Right cardiac atrium (tissue), 5 donors: ENCODE measurements around the gene RWDD3. TPM values are rescaled to one million over a fixed set of nuclear protein-coding genes. Genes with fewer than 3 reads are reported as not detected.

ENCODE experiments used
- ATAC-seq, 2 donors: fragments of 200-7000 bp; cut with Tn5 transposase; one replicate each; pipeline versions ENCODE4 v1.8.0 to v1.9.1; 2020; ENCODE audit warnings: moderate library complexity in 2 of 2, mild to moderate bottlenecking in 1 of 2
- DNase-seq, 3 donors: peaks; one replicate each; pipeline ENCODE4 v3.0.0-alpha.2; 2020
- H3K27ac ChIP-seq: one replicate; pipeline ENCODE4 v1.5.1; 2013; ENCODE audit warnings: mild to moderate bottlenecking, low read length, control low read depth, moderate library complexity
- H3K27me3 ChIP-seq: one replicate; pipeline ENCODE4 v1.6.1; 2013; ENCODE audit not compliant: control insufficient read depth, insufficient read depth
- H3K4me1 ChIP-seq: one replicate; pipeline ENCODE4 v1.6.1; 2013; ENCODE audit warnings: low read length; ENCODE audit not compliant: control insufficient read depth, insufficient read depth
- H3K4me3 ChIP-seq: one replicate; pipeline ENCODE4 v1.5.1; 2013; ENCODE audit warnings: low read length, control low read depth
- H3K9me3 ChIP-seq: one replicate; pipeline ENCODE4 v1.6.1; 2013; ENCODE audit warnings: low read length; ENCODE audit not compliant: control insufficient read depth
- WGBS: extraction: QIAGEN DNeasy Blood & Tissue Kit; methylation state at CpG from one replicate; pipeline ENCODE4 v1.1.7; 2013; 5-methylcytosine and 5-hydroxymethylcytosine counted together
- intact Hi-C, 4 donors: fragments of 100-400 bp; cut with DNase I; formaldehyde crosslinking; loops; one replicate each; pipeline versions ENCODE4 v1.11.0 to v1.14.0; 2022 to 2023
- polyA plus RNA-seq: library from polyadenylated mRNA; stranded (reverse); fragments of 200-250 nt; gene quantifications from one replicate; pipeline ENCODE4 v1.2.3, GENCODE V29; 2013
- total RNA-seq, 4 donors: library from RNA; stranded (reverse); fragmentation: NEBNext Ultra II Directional; extraction: Animal tissue kit (Norgen Biotek cat#: 25700); gene quantifications; one replicate each; pipeline ENCODE4 v1.2.1, GENCODE V29; 2021
- donor health status: healthy with polysubstance abuse.
- donor health status: DM: no; HTN: yes; CAD: no.
- donor health status: DM: no; HTN: no; CAD: no.
- donor health status: DM: no; HTN: yes; CAD: no; lungs with severe emphysema.
- donor health status: DM: yes; HTN: yes; CAD: no.

The RWDD3 gene
- total and polyA plus RNA-seq, 5 donors: 13.6 to 31.1 (median 17.7) TPM

- no peaks in the 10 kb centered on the region for H3K9me3 ChIP-seq
- DNase-seq: no peak
- no peak overlapping the region for H3K27ac ChIP-seq
- H3K4me1 ChIP-seq: peaks cover 2% of the 10 kb centered on the region
- WGBS: 87% methylated on average over 4 of the region's 4 CpGs
- H3K27me3 ChIP-seq: no peaks in the 10 kb centered on the region
- H3K4me3 ChIP-seq: no peak overlapping the region
- intact Hi-C loops: no loop called here
- no peak for ATAC-seq
These were observed 18.4 kb downstream of the RWDD3 start for GRCh38 chr1:95252422-95252821.

DNA sequence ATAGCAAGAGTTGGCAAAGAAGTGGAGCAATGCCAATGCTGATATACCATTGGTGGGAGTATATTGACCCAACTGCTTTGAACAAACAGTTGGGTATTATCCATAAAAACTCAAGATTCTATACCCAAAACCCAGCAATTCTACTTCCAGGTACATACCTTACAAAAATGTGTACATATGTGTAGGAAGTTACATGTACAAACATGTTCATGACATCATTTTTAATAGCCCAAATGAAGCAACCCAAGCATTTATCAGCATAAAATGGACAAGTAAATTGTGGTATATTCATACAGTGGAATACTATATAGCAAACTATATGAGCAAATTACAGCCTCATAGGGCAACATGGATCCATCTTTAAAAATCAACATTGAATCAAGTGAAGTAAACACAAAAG, 20.9 kb downstream of the RWDD3 start:
- peaks cover 1% of the 10 kb centered on the region for H3K4me1 ChIP-seq
- ATAC-seq (no peak), DNase-seq (no peak)
- H3K4me3 ChIP-seq: no peak overlapping the region
- intact Hi-C loops: no loop called here
- no peak overlapping the region for H3K27ac ChIP-seq
- no peaks in the 10 kb centered on the region for H3K9me3 ChIP-seq
- no peaks in the 10 kb centered on the region for H3K27me3 ChIP-seq

GRCh38 chr1:95255826-95256225, 21.8 kb downstream of the RWDD3 start:
- H3K4me3 ChIP-seq: no peak overlapping the region
- no peaks in the 10 kb centered on the region for H3K27me3 ChIP-seq
- ATAC-seq (no peak), DNase-seq (no peak)
- H3K27ac ChIP-seq: no peak overlapping the region
- H3K4me1 ChIP-seq: no peaks in the 10 kb centered on the region
- WGBS: 80% methylated on average over 1 of the region's 1 CpG
- intact Hi-C loops: no loop called here
- no peaks in the 10 kb centered on the region for H3K9me3 ChIP-seq

GRCh38 chr1:95257758-95258157, 23.7 kb downstream of the RWDD3 start:
- Histone ChIP-seq H3K27me3 (no peaks in the 10 kb centered on the region), H3K4me1 (no peaks in the 10 kb centered on the region), H3K4me3 (no peak overlapping the region), H3K9me3 (no peaks in the 10 kb centered on the region), H3K27ac (no peak overlapping the region)
- intact Hi-C loops: no loop called here
- WGBS: 78% methylated on average over 1 of the region's 1 CpG
- ATAC-seq (no peak), DNase-seq (no peak)

GRCh38 chr1:95259245-95259644, 25.2 kb downstream of the RWDD3 start:
- Histone ChIP-seq H3K27ac (no peak overlapping the region), H3K27me3 (no peaks in the 10 kb centered on the region), H3K4me3 (no peak overlapping the region), H3K4me1 (no peaks in the 10 kb centered on the region), H3K9me3 (no peaks in the 10 kb centered on the region)
- DNase-seq (no peak), ATAC-seq (no peak)
- intact Hi-C loops: no loop called here
- WGBS: 88% methylated on average over 1 of the region's 1 CpG

- H3K4me3 ChIP-seq: no peak overlapping the region
- intact Hi-C loops: no loop called here
These were observed 28.9 kb downstream of the RWDD3 start for GRCh38 chr1:95262913-95263312.

DNA sequence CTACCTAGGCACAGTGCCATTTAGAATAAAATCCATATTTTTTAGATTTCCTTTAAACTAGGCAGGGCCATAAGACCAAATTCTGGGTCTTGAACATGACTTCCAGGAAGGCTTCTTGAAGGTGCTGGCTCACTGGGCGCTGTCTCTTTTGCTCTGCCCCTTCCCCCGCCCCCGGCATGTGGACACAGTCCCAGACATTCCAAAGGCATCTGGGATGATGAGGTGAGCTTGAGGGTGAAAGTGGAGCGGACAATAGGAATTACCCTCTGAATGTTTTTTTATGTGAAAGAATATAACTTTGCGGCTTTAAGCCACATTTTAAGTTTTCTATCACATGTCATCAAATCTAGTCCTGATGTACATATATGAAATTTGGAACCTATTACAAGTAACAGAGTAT, 29.4 kb downstream of the RWDD3 start:
- no peak for DNase-seq
- Histone ChIP-seq H3K27me3 (no peaks in the 10 kb centered on the region), H3K4me1 (no peaks in the 10 kb centered on the region), H3K4me3 (no peak overlapping the region), H3K9me3 (no peaks in the 10 kb centered on the region), H3K27ac (no peak overlapping the region)
- no peak for ATAC-seq
- intact Hi-C loops: no loop called here
- WGBS: 88% methylated on average over 5 of the region's 5 CpGs

More at GRCh38 chr1:95262913-95263312, 28.9 kb downstream of the RWDD3 start:
- ATAC-seq (no peak), DNase-seq (no peak)
- H3K9me3 ChIP-seq: no peaks in the 10 kb centered on the region
- no peaks in the 10 kb centered on the region for H3K27me3 ChIP-seq
- H3K4me1 ChIP-seq: no peaks in the 10 kb centered on the region
- H3K27ac ChIP-seq: no peak overlapping the region
- WGBS: 88% methylated on average over 4 of the region's 4 CpGs

GRCh38 chr1:95265106-95265505, 31.1 kb downstream of the RWDD3 start:
- WGBS: 75% methylated on average over 2 of the region's 2 CpGs

GRCh38 chr1:95276429-95276828, 42.4 kb downstream of the RWDD3 start:
- intact Hi-C loops: no loop called here
- ATAC-seq (no peak), DNase-seq (no peak)
- H3K9me3 ChIP-seq: no peaks in the 10 kb centered on the region
- WGBS: 91% methylated on average over 7 of the region's 7 CpGs
- H3K27me3 ChIP-seq: no peaks in the 10 kb centered on the region
- no peaks in the 10 kb centered on the region for H3K4me1 ChIP-seq
- H3K4me3 ChIP-seq: no peak overlapping the region
- no peak overlapping the region for H3K27ac ChIP-seq

More at GRCh38 chr1:95265106-95265505, 31.1 kb downstream of the RWDD3 start:
- H3K9me3 ChIP-seq: no peaks in the 10 kb centered on the region
- no peak overlapping the region for H3K27ac ChIP-seq
- H3K4me3 ChIP-seq: no peak overlapping the region
- intact Hi-C loops: no loop called here
- no peaks in the 10 kb centered on the region for H3K27me3 ChIP-seq
- H3K4me1 ChIP-seq: no peaks in the 10 kb centered on the region
- DNase-seq (no peak), ATAC-seq (no peak)

DNA sequence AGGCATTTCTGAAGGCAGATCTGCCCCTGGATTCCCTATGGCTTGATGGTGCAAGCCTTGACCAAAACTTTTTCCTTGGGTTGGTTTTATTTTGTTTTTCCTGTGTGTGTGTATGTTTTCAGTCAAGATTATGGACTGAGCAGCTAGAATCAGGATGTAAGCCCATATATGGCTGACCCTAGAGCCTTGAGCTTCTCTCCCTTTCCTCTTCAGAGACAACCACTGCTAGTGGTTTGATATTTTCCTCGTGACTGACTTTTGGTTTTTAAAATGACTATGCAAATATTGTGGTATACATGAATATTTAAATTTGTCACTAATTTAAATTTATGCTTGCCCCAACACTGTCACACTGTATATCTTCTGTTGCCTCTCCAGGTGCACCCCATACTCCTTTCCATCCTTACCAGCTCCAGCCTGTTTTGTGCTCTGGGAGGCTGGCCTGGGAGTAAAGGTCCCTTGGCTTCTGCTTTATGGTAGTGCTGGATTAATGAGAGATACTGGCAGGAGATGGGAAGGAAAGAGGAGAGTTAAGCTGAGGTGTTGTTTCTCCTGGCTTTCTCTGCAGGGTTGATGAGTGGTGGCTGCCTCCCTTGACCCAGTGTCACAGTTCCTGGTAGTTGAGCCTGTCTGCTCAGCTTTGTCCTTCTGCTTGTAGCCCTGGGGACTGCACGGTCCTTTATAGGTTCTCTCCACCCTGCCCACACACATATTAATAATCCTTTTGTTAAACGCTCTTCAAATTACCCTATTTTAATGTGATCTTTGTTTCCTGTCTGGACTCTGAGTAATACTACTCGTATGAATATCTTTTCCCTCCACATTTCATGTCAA, 44.4 kb downstream of the RWDD3 start:
- DNase-seq: no peak
- Histone ChIP-seq H3K27ac (no peak overlapping the region), H3K27me3 (no peaks in the 10 kb centered on the region), H3K4me3 (no peak overlapping the region), H3K9me3 (no peaks in the 10 kb centered on the region), H3K4me1 (no peaks in the 10 kb centered on the region)
- ATAC-seq: no peak
- intact Hi-C loops: no loop called here
- 55% methylated on average over 4 of the region's 4 CpGs for WGBS

GRCh38 chr1:95281781-95282517, 47.9 kb downstream of the RWDD3 start:
- H3K4me3 ChIP-seq: no peak overlapping the region
- H3K27ac ChIP-seq: no peak overlapping the region
- DNase-seq (no peak), ATAC-seq (no peak)
- intact Hi-C loops: no loop called here
- WGBS: 69% methylated on average over 3 of the region's 3 CpGs
- H3K4me1 ChIP-seq: no peaks in the 10 kb centered on the region
- H3K27me3 ChIP-seq: no peaks in the 10 kb centered on the region
- H3K9me3 ChIP-seq: no peaks in the 10 kb centered on the region
